ENCODE measurements around the gene ANKRD12.

Gene ANKRD12

GRCh38 chr18:9293948-9294347 is 157.4 kb downstream of the ANKRD12 start:
- no peak overlapping the region for H3K4me3 ChIP-seq (ENCODE audit: low read depth, low read length)
- no peak for DNase-seq (ENCODE audit: low read depth)
- no peak for TF ChIP-seq CTCF (IDR thresholded peaks at IDR 0.05; ENCODE audit: low read depth, low read length, missing control alignments)

GRCh38 chr18:9296233-9297006 is 159.8 kb downstream of the ANKRD12 start:
- no peak overlapping the region for H3K4me3 ChIP-seq (ENCODE audit: low read depth, low read length)
- DNase-seq (ENCODE audit: low read depth), result no peak
- no peak for TF ChIP-seq CTCF (IDR thresholded peaks at IDR 0.05; ENCODE audit: low read depth, low read length, missing control alignments)

GRCh38 chr18:9297007-9297393 is 160.4 kb downstream of the ANKRD12 start:
- no peak overlapping the region for H3K4me3 ChIP-seq (ENCODE audit: low read depth, low read length)
- no peak for TF ChIP-seq CTCF (IDR thresholded peaks at IDR 0.05; ENCODE audit: low read depth, low read length, missing control alignments)
- DNase-seq (ENCODE audit: low read depth), result no peak

GRCh38 chr18:9304388-9305070 is 167.9 kb downstream of the ANKRD12 start:
- no peak overlapping the region for H3K4me3 ChIP-seq (ENCODE audit: low read depth, low read length)
- no peak for DNase-seq (ENCODE audit: low read depth)
- TF ChIP-seq CTCF (IDR thresholded peaks at IDR 0.05; ENCODE audit: low read depth, low read length, missing control alignments), result no peak

GRCh38 chr18:9319333-9319732 is 182.8 kb downstream of the ANKRD12 start:
- TF ChIP-seq CTCF (IDR thresholded peaks at IDR 0.05; ENCODE audit: low read depth, low read length, missing control alignments), result no peak
- no peak for DNase-seq (ENCODE audit: low read depth)
- no peak overlapping the region for H3K4me3 ChIP-seq (ENCODE audit: low read depth, low read length)

GRCh38 chr18:9321017-9321452 is 184.5 kb downstream of the ANKRD12 start:
- H3K4me3 ChIP-seq (ENCODE audit: low read depth, low read length), result no peak overlapping the region
- DNase-seq (ENCODE audit: low read depth), result no peak
- TF ChIP-seq CTCF (IDR thresholded peaks at IDR 0.05; ENCODE audit: low read depth, low read length, missing control alignments), result no peak
